GM12865 (cell line): ENCODE measurements around the gene SEPTIN5.

Experiments
- DNase-seq: peaks from one replicate; pipeline ENCODE4 v3.0.0; 2010; ENCODE audit warnings: low read depth
- H3K4me3 ChIP-seq: 2 replicates; pipeline ENCODE4 v1.5.1; 2011; ENCODE audit warnings: mild to moderate bottlenecking, low read depth, low read length, control low read depth
- CTCF ChIP-seq: IDR thresholded peaks from 2 replicates; pipeline ENCODE4 v1.5.1; 2011; ENCODE audit warnings: low read length, control low read depth, low read depth, inconsistent platforms; ENCODE audit not compliant: insufficient read depth; ENCODE audit errors: missing control alignments

The SEPTIN5 gene

GRCh38 chr22:19718456-19719049, 4.2 kb downstream of the SEPTIN5 start:
- TF ChIP-seq CTCF, result no peak
- H3K4me3 ChIP-seq, result no peak overlapping the region; the same call in 1 of the 2 replicates
- no peak for DNase-seq

GRCh38 chr22:19719050-19719482, 4.8 kb downstream of the SEPTIN5 start:
- TF ChIP-seq CTCF, result no peak
- no peak for DNase-seq
- no peak overlapping the region for H3K4me3 ChIP-seq

- no peak for TF ChIP-seq CTCF
- DNase-seq, result no peak
- H3K4me3 ChIP-seq, result no peak overlapping the region
Observed at GRCh38 chr22:19719488-19720021, 5.3 kb downstream of the SEPTIN5 start.

GRCh38 chr22:19720150-19720827, 6.0 kb downstream of the SEPTIN5 start:
- TF ChIP-seq CTCF, result no peak
- no peak for DNase-seq
- no peak overlapping the region for H3K4me3 ChIP-seq

GRCh38 chr22:19720999-19721329, 6.7 kb downstream of the SEPTIN5 start:
- DNase-seq, result no peak
- TF ChIP-seq CTCF, result no peak
- H3K4me3 ChIP-seq, result no peak overlapping the region

GRCh38 chr22:19721330-19722177, 7.3 kb downstream of the SEPTIN5 start:
- DNase-seq, result no peak
- no peak for TF ChIP-seq CTCF
- H3K4me3 ChIP-seq, result no peak overlapping the region
